GM12873 (cell line): ENCODE results near the gene CSNK2B.

Experiments
- CTCF ChIP-seq: IDR thresholded peaks from 2 replicates; pipeline ENCODE4 v1.5.1; 2012; ENCODE audit warnings: low read depth, mild to moderate bottlenecking, moderate library complexity, low read length, control low read depth; ENCODE audit not compliant: insufficient read depth; ENCODE audit errors: missing control alignments

Gene CSNK2B

GRCh38 chr6:31622684-31623091 lies 43.2 kb upstream of the CSNK2B start:
- TF ChIP-seq CTCF, result no peak

- TF ChIP-seq CTCF, result no peak
Observed at GRCh38 chr6:31624070-31624469, 41.8 kb upstream of the CSNK2B start.

- TF ChIP-seq CTCF, result no peak
Observed at GRCh38 chr6:31626952-31627351, 38.9 kb upstream of the CSNK2B start.

DNA sequence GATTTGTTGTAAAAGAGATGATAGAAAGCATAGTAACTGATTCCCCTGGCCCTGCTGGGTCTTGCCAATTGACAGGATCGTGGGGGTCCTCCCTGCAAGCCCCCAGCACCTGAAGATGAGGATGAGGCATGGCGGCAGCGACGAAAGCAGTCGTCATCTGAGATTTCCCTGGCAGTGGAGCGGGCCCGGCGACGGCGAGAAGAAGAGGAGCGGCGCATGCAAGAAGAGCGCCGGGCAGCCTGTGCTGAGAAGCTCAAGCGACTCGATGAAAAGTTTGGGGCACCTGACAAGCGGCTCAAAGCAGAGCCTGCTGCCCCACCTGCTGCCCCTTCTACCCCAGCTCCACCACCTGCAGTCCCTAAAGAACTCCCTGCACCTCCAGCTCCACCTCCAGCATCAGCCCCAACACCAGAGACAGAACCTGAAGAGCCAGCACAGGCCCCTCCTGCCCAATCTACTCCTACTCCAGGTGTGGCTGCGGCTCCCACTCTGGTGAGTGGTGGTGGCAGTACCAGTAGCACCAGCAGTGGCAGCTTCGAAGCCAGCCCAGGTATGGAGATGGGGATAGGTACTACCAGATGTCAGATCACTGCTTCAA lies 38.1 kb upstream of the CSNK2B start:
- no peak for TF ChIP-seq CTCF

GRCh38 chr6:31629014-31629413 lies 36.9 kb upstream of the CSNK2B start:
- no peak for TF ChIP-seq CTCF

GRCh38 chr6:31630177-31630934 lies 35.5 kb upstream of the CSNK2B start:
- TF ChIP-seq CTCF, result no peak

GRCh38 chr6:31631209-31631608 lies 34.7 kb upstream of the CSNK2B start:
- TF ChIP-seq CTCF, result no peak
